ENCODE measurements around the gene XKR3.
"Not testable (repeated sequence)": the region's sequence is repeated elsewhere in the genome, so short reads cannot be mapped to it uniquely, and the experiment has no call there.

XKR3 gene

GRCh38 chr22:16804882-16805281 lies 20.3 kb downstream of the XKR3 start:
- no peak for DNase-seq

- DNase-seq: no peak
Measured at GRCh38 chr22:16803255-16803917, 21.8 kb downstream of the XKR3 start.

GRCh38 chr22:16801571-16801970 lies 23.6 kb downstream of the XKR3 start:
- no peak for DNase-seq

- no peak for DNase-seq
Measured at GRCh38 chr22:16801088-16801487, 24.1 kb downstream of the XKR3 start.

- DNase-seq: no peak
Measured at GRCh38 chr22:16800358-16800757, 24.9 kb downstream of the XKR3 start.

- not testable (repeated sequence) for DNase-seq
Measured at GRCh38 chr22:16795504-16795903, 29.7 kb downstream of the XKR3 start.

GRCh38 chr22:16793831-16794230 lies 31.4 kb downstream of the XKR3 start:
- DNase-seq: no peak

GRCh38 chr22:16789860-16790493 lies 35.2 kb downstream of the XKR3 start:
- no peak for DNase-seq

- DNase-seq: no peak
Measured at GRCh38 chr22:16783930-16784354, 41.3 kb downstream of the XKR3 start.

- DNase-seq: no peak
Measured at GRCh38 chr22:16783453-16783852, 41.8 kb downstream of the XKR3 start.

- no peak for DNase-seq
Measured at GRCh38 chr22:16781764-16782329, 43.4 kb downstream of the XKR3 start.

GRCh38 chr22:16781074-16781763 lies 44.0 kb downstream of the XKR3 start:
- no peak for DNase-seq

- DNase-seq: no peak
Measured at GRCh38 chr22:16777284-16777924, 47.8 kb downstream of the XKR3 start.

- DNase-seq: no peak
Measured at GRCh38 chr22:16776080-16776479, 49.1 kb downstream of the XKR3 start.

- DNase-seq: no peak
Measured at GRCh38 chr22:16774911-16775500, 50.2 kb downstream of the XKR3 start.

GRCh38 chr22:16771569-16771968 lies 53.6 kb downstream of the XKR3 start:
- not testable (repeated sequence) for DNase-seq

GRCh38 chr22:16767927-16768326 lies 57.3 kb downstream of the XKR3 start:
- not testable (repeated sequence) for DNase-seq

GRCh38 chr22:16762224-16762623 lies 63.0 kb downstream of the XKR3 start:
- not testable (repeated sequence) for DNase-seq

- DNase-seq: not testable (repeated sequence)
Measured at GRCh38 chr22:16760416-16760815, 64.8 kb downstream of the XKR3 start.

GRCh38 chr22:16749282-16749681 lies 75.9 kb downstream of the XKR3 start:
- DNase-seq: not testable (repeated sequence)

- DNase-seq: not testable (repeated sequence)
Measured at GRCh38 chr22:16748160-16748929, 76.9 kb downstream of the XKR3 start.

All from fibroblast of skin of scalp (primary cell).